WTC11 (cell line): ENCODE measurements around the gene CTIF. TPM values are rescaled to one million over a fixed set of nuclear protein-coding genes. Genes with fewer than 3 reads are reported as not detected.

Experiments
- ATAC-seq: fragments of 200-7000 bp; cut with Tn5 transposase; 2 replicates; pipeline ENCODE4 v1.10.0; 2021; ENCODE audit warnings: mild to moderate bottlenecking, moderate library complexity
- CTCF ChIA-PET: fragments of 300-600 bp; sonication (Branson Sonifier 250); formaldehyde crosslinking; loops from one replicate; lab custom pipeline; 2021; ENCODE audit warnings: antibody characterized with exemption; lab: Charles Lee
- POLR2A ChIA-PET: fragments of 350-600 bp; sonication (Branson Sonifier 250); formaldehyde crosslinking; loops from one replicate; lab custom pipeline; 2021; ENCODE audit warnings: antibody characterized with exemption; lab: Charles Lee
- DNase-seq: peaks from one replicate; pipeline ENCODE4 v3.0.0; 2021; ENCODE audit warnings: low spot score
- H3K27ac Mint-ChIP-seq: 2 replicates; pipeline ENCODE4 v1.8.0; 2021; ENCODE audit warnings: mixed read lengths
- H3K27me3 Mint-ChIP-seq: 2 replicates; pipeline ENCODE4 v1.8.0; 2021; ENCODE audit warnings: low read depth, mild to moderate bottlenecking, moderate library complexity, mixed read lengths
- H3K36me3 Mint-ChIP-seq: 2 replicates; pipeline ENCODE4 v1.8.0; 2021; ENCODE audit warnings: mixed read lengths
- H3K4me1 Mint-ChIP-seq: 2 replicates; pipeline ENCODE4 v1.8.0; 2022; ENCODE audit warnings: mixed read lengths
- H3K4me3 Mint-ChIP-seq: 2 replicates; pipeline ENCODE4 v1.8.0; 2021; ENCODE audit warnings: mild to moderate bottlenecking, moderate library complexity, mixed read lengths
- H3K9me3 Mint-ChIP-seq: 2 replicates; pipeline ENCODE4 v1.8.0; 2021; ENCODE audit warnings: mixed read lengths
- ATF1 ChIP-seq: sonication (generic); formaldehyde crosslinking; IDR thresholded peaks from 2 replicates; pipeline ENCODE4 v1.8.1; 2023; ENCODE audit warnings: mild to moderate bottlenecking, moderate library complexity, missing genetic modification reagents
- ELF4 ChIP-seq: sonication (generic); formaldehyde crosslinking; IDR thresholded peaks from 2 replicates; pipeline ENCODE4 v1.8.1; 2022; ENCODE audit warnings: low read depth, mild to moderate bottlenecking, moderate library complexity, missing genetic modification reagents
- GTF2I ChIP-seq: fragments of 250-450 bp; sonication (Bioruptor Pico); conservative IDR thresholded peaks from 2 replicates; pipeline ENCODE4 v1.4.0; 2021; ENCODE audit warnings: mild to moderate bottlenecking
- JUN ChIP-seq: sonication (generic); formaldehyde crosslinking; IDR thresholded peaks from 2 replicates; pipeline ENCODE4 v1.8.0; 2023; ENCODE audit warnings: mild to moderate bottlenecking, missing genetic modification reagents
- KAT7 ChIP-seq: sonication (generic); formaldehyde crosslinking; IDR thresholded peaks from 2 replicates; pipeline ENCODE4 v1.8.1; 2023; ENCODE audit warnings: missing genetic modification reagents, mild to moderate bottlenecking, borderline replicate concordance
- NFATC4 ChIP-seq: fragments of 250-450 bp; sonication (Bioruptor Pico); IDR thresholded peaks from 2 replicates; pipeline ENCODE4 v1.9.0; 2021; ENCODE audit warnings: mild to moderate bottlenecking
- NFE2L1 ChIP-seq: sonication (generic); formaldehyde crosslinking; IDR thresholded peaks from 2 replicates; pipeline ENCODE4 v1.8.1; 2023; ENCODE audit warnings: missing genetic modification reagents
- NFYB ChIP-seq: sonication (generic); formaldehyde crosslinking; conservative IDR thresholded peaks from 2 replicates; pipeline ENCODE4 v1.8.0; 2022; ENCODE audit warnings: low read depth, missing genetic modification reagents
- NR1H2 ChIP-seq: sonication (generic); formaldehyde crosslinking; IDR thresholded peaks from 2 replicates; pipeline ENCODE4 v1.9.0; 2021; ENCODE audit warnings: mild to moderate bottlenecking, moderate library complexity, missing genetic modification reagents
- PRDM15 ChIP-seq: sonication (generic); formaldehyde crosslinking; IDR thresholded peaks from 2 replicates; pipeline ENCODE4 v1.8.0; 2022; ENCODE audit warnings: missing genetic modification reagents
- RORB ChIP-seq: fragments of 250-450 bp; sonication (Bioruptor Pico); IDR thresholded peaks from 2 replicates; pipeline ENCODE4 v1.9.0; 2021; ENCODE audit warnings: mild to moderate bottlenecking
- SP1 ChIP-seq: sonication (generic); formaldehyde crosslinking; conservative IDR thresholded peaks from 2 replicates; pipeline ENCODE4 v1.8.1; 2022; ENCODE audit warnings: missing genetic modification reagents
- ZNF121 ChIP-seq: sonication (generic); formaldehyde crosslinking; IDR thresholded peaks from 2 replicates; pipeline ENCODE4 v1.8.0; 2023; ENCODE audit warnings: missing genetic modification reagents
- ZNF425 ChIP-seq: fragments of 250-450 bp; sonication (Bioruptor Pico); conservative IDR thresholded peaks from 2 replicates; pipeline ENCODE4 v1.9.0; 2021; ENCODE audit warnings: mild to moderate bottlenecking
- total RNA-seq: library from RNA; stranded (reverse); gene quantifications from 3 replicates; pipeline ENCODE4 v1.2.3, GENCODE V29; 2021
- TF ChIP-seq, protein P1 (sequence below): sonication (generic); formaldehyde crosslinking; IDR thresholded peaks from 2 replicates; pipeline ENCODE4 v1.8.1; 2022; ENCODE audit warnings: low read depth, mild to moderate bottlenecking, moderate library complexity, missing genetic modification reagents, borderline replicate concordance
- TF ChIP-seq, protein P2 (sequence below): sonication (generic); formaldehyde crosslinking; IDR thresholded peaks from 2 replicates; pipeline ENCODE4 v1.8.1; 2022; ENCODE audit warnings: mild to moderate bottlenecking, missing genetic modification reagents, moderate library complexity, borderline replicate concordance
- TF ChIP-seq, protein P3 (sequence below): sonication (generic); formaldehyde crosslinking; IDR thresholded peaks from 2 replicates; pipeline ENCODE4 v1.8.0; 2022; ENCODE audit warnings: mild to moderate bottlenecking, missing genetic modification reagents

CTIF gene
- total RNA-seq, 1 experiment from 2014 or later, result 28.5 TPM

GRCh38 chr18:48541026-48541746 lies 2.4 kb downstream of the CTIF start:
- Mint-ChIP-seq H3K36me3 (no peaks in the 10 kb centered on the region), H3K4me3 (peak overlapping the region; percentile 81), H3K27ac (no peak overlapping the region), H3K27me3 (peaks cover 30% of the 10 kb centered on the region), H3K9me3 (no peaks in the 10 kb centered on the region), H3K4me1 (peaks cover 58% of the 10 kb centered on the region)
- ChIA-PET CTCF (no interaction called here), POLR2A (no interaction called here)
- ATAC-seq (peak; percentile 26), DNase-seq (peak; percentile 73)
- TF ChIP-seq SP1 (CRISPR knock-in tag) (0 out of 2 replicates have a peak, but pooled peaks have one; percentile 44), JUN (0 out of 2 replicates have a peak, but pooled peaks have one; percentile 50), ELF4 (CRISPR knock-in tag) (no peak)

GRCh38 chr18:48541747-48542400 lies 3.0 kb downstream of the CTIF start:
- CTCF ChIA-PET, result no interaction called here

GRCh38 chr18:48542513-48543181 lies 3.8 kb downstream of the CTIF start:
- Mint-ChIP-seq H3K9me3 (no peaks in the 10 kb centered on the region), H3K4me1 (peaks cover 70% of the 10 kb centered on the region), H3K27ac (peak overlapping the region; percentile 67), H3K27me3 (peaks cover 30% of the 10 kb centered on the region), H3K4me3 (no peak overlapping the region; the same call in 1 of the 2 replicates), H3K36me3 (no peaks in the 10 kb centered on the region)
- CTCF ChIA-PET, result interaction anchor here (0.8 to 1.6 kb wide), 3 partner anchors 63 to 122 kb away, joined by 4 to 5 read pairs (median 5); no protein-coding TSS in a partner anchor
- no peak for TF ChIP-seq NFE2L1 (CRISPR knock-in tag)
- TF ChIP-seq ZNF121 (CRISPR knock-in tag), result no peak
- TF ChIP-seq JUN, result no peak
- TF ChIP-seq ZNF425 (CRISPR knock-in tag), result no peak
- TF ChIP-seq, protein P1, sequence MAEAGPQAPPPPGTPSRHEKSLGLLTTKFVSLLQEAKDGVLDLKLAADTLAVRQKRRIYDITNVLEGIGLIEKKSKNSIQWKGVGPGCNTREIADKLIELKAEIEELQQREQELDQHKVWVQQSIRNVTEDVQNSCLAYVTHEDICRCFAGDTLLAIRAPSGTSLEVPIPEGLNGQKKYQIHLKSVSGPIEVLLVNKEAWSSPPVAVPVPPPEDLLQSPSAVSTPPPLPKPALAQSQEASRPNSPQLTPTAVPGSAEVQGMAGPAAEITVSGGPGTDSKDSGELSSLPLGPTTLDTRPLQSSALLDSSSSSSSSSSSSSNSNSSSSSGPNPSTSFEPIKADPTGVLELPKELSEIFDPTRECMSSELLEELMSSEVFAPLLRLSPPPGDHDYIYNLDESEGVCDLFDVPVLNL (CRISPR knock-in tag), result no peak
- TF ChIP-seq KAT7 (CRISPR knock-in tag), result no peak
- no peak for TF ChIP-seq PRDM15 (CRISPR knock-in tag)
- TF ChIP-seq ATF1 (CRISPR knock-in tag), result no peak
- no peak for TF ChIP-seq RORB (CRISPR knock-in tag)
- TF ChIP-seq, protein P2, sequence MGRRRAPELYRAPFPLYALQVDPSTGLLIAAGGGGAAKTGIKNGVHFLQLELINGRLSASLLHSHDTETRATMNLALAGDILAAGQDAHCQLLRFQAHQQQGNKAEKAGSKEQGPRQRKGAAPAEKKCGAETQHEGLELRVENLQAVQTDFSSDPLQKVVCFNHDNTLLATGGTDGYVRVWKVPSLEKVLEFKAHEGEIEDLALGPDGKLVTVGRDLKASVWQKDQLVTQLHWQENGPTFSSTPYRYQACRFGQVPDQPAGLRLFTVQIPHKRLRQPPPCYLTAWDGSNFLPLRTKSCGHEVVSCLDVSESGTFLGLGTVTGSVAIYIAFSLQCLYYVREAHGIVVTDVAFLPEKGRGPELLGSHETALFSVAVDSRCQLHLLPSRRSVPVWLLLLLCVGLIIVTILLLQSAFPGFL (CRISPR knock-in tag), result no peak
- TF ChIP-seq, protein P3, sequence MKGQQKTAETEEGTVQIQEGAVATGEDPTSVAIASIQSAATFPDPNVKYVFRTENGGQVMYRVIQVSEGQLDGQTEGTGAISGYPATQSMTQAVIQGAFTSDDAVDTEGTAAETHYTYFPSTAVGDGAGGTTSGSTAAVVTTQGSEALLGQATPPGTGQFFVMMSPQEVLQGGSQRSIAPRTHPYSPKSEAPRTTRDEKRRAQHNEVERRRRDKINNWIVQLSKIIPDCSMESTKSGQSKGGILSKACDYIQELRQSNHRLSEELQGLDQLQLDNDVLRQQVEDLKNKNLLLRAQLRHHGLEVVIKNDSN (CRISPR knock-in tag), result no peak
- TF ChIP-seq NFATC4 (CRISPR knock-in tag), result no peak
- TF ChIP-seq NFYB (CRISPR knock-in tag), result no peak
- ATAC-seq (no peak), DNase-seq (peak; percentile 30)
- POLR2A ChIA-PET, result interaction anchor here (0.6 kb wide), 1 partner anchor 61 kb away, joined by 5 read pairs; no protein-coding TSS in a partner anchor

More at GRCh38 chr18:48541747-48542400, 3.0 kb downstream of the CTIF start:
- peaks cover 62% of the 10 kb centered on the region for H3K4me1 Mint-ChIP-seq
- DNase-seq, result no peak
- peaks cover 30% of the 10 kb centered on the region for H3K27me3 Mint-ChIP-seq
- POLR2A ChIA-PET, result interaction anchor here (0.6 to 0.7 kb wide), 2 partner anchors 62 to 66 kb away, joined by 5 to 10 read pairs; no protein-coding TSS in a partner anchor
- H3K4me3 Mint-ChIP-seq, result peak overlapping the region; percentile 81
- no peaks in the 10 kb centered on the region for H3K36me3 Mint-ChIP-seq
- H3K9me3 Mint-ChIP-seq, result no peaks in the 10 kb centered on the region
- TF ChIP-seq GTF2I (CRISPR knock-in tag) (peak; percentile 81), NR1H2 (no peak)
- TF ChIP-seq, all 79 proteins: peak for 1
- ATAC-seq, result no peak
- no peak overlapping the region for H3K27ac Mint-ChIP-seq
